Parathyroid adenoma (tissue), 2 donors: ENCODE results near the gene TBC1D3B.
"Not testable (repeated sequence)": the region's sequence is repeated elsewhere in the genome, so short reads cannot be mapped to it uniquely, and the experiment has no call there.

Source experiments
- H2AFZ ChIP-seq: fragments of 300-600 bp; sonication (generic); one replicate; pipeline ENCODE4 v1.7.0; 2017; ENCODE audit warnings: antibody characterized with exemption, mild to moderate bottlenecking
- H3K27ac ChIP-seq: fragments of 300-600 bp; sonication (generic); one replicate; pipeline ENCODE4 v1.7.0; 2017
- H3K27me3 ChIP-seq: fragments of 300-600 bp; sonication (generic); one replicate; pipeline ENCODE4 v1.7.0; 2017; ENCODE audit warnings: low read length; ENCODE audit not compliant: control insufficient read depth, insufficient read depth
- H3K36me3 ChIP-seq: fragments of 300-600 bp; sonication (generic); one replicate; pipeline ENCODE4 v1.7.0; 2017; ENCODE audit warnings: low read length; ENCODE audit not compliant: control insufficient read depth, insufficient read depth
- H3K4me1 ChIP-seq: fragments of 300-600 bp; sonication (generic); one replicate; pipeline ENCODE4 v1.7.0; 2017; ENCODE audit warnings: control low read depth
- H3K4me2 ChIP-seq: fragments of 300-600 bp; sonication (generic); one replicate; pipeline ENCODE4 v1.7.0; 2017; ENCODE audit warnings: low read length
- H3K4me3 ChIP-seq: fragments of 300-600 bp; sonication (generic); one replicate; pipeline ENCODE4 v1.7.0; 2017; ENCODE audit warnings: low read depth, low read length
- H3K79me2 ChIP-seq: fragments of 300-600 bp; sonication (generic); one replicate; pipeline ENCODE4 v1.7.0; 2017; ENCODE audit warnings: control low read depth
- H3K9ac ChIP-seq: fragments of 300-600 bp; sonication (generic); one replicate; pipeline ENCODE4 v1.7.0; 2017; ENCODE audit warnings: mild to moderate bottlenecking
- H3K9me3 ChIP-seq: fragments of 300-600 bp; sonication (generic); one replicate; pipeline ENCODE4 v1.7.0; 2017; ENCODE audit warnings: low read length; ENCODE audit not compliant: control insufficient read depth
- CTCF ChIP-seq: fragments of 300-600 bp; sonication (generic); IDR thresholded peaks from one replicate; pipeline ENCODE4 v1.7.0; 2017; ENCODE audit warnings: antibody characterized with exemption, mild to moderate bottlenecking
- donor health status: primary hyperparathyroidism.

The TBC1D3B gene

GRCh38 chr17:36123431-36123830, 53.0 kb downstream of the TBC1D3B start:
- no peak for TF ChIP-seq CTCF
- H2AFZ ChIP-seq: no peak overlapping the region
- H3K9ac ChIP-seq: no peak overlapping the region
- no peaks in the 10 kb centered on the region for H3K9me3 ChIP-seq
- no peak overlapping the region for H3K4me2 ChIP-seq
- no peak overlapping the region for H3K27ac ChIP-seq
- H3K79me2 ChIP-seq: no peaks in the 10 kb centered on the region
- no peaks in the 10 kb centered on the region for H3K36me3 ChIP-seq
- H3K27me3 ChIP-seq: no peaks in the 10 kb centered on the region
- peaks cover 1% of the 10 kb centered on the region for H3K4me1 ChIP-seq
- H3K4me3 ChIP-seq: no peak overlapping the region

- H3K9me3 ChIP-seq, H3K4me1 ChIP-seq, H2AFZ ChIP-seq, H3K4me2 ChIP-seq, H3K9ac ChIP-seq, H3K36me3 ChIP-seq, H3K27me3 ChIP-seq, H3K27ac ChIP-seq, H3K79me2 ChIP-seq, H3K4me3 ChIP-seq: not testable (repeated sequence)
Measured at GRCh38 chr17:36121099-36121498, 55.3 kb downstream of the TBC1D3B start.

DNA sequence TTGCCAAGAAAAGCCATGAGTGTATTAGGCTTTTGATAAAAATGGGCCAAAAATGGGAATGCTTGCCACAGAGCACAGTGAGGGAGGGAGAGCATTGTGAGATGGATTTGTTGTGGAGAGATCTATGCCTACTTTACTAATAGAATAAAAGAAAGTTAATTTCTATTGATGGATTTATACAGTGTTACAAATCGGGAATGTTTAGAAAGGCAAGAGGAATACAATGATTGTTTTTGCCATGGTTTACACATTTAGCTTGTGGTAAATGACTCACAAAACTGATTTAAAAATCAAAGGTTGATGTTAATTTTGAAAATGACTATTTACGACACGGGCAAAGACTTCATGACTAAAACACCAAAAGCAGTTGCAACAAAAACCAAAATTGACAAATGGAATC, 56.2 kb downstream of the TBC1D3B start:
- Histone ChIP-seq H3K27ac (no peak overlapping the region), H3K79me2 (no peaks in the 10 kb centered on the region), H3K4me3 (no peak overlapping the region), H3K9me3 (no peaks in the 10 kb centered on the region), H3K27me3 (no peaks in the 10 kb centered on the region), H3K4me2 (no peak overlapping the region), H3K4me1 (peaks cover 5% of the 10 kb centered on the region), H2AFZ (no peak overlapping the region), H3K36me3 (no peaks in the 10 kb centered on the region), H3K9ac (no peak overlapping the region)
- no peak for TF ChIP-seq CTCF

GRCh38 chr17:36118477-36119353, 57.7 kb downstream of the TBC1D3B start:
- Histone ChIP-seq H3K4me1 (peaks cover 5% of the 10 kb centered on the region), H2AFZ (peak overlapping the region; percentile 42)

More at GRCh38 chr17:36118477-36119353, 57.7 kb downstream of the TBC1D3B start:
- no peak for TF ChIP-seq CTCF
- Histone ChIP-seq H3K27ac (no peak overlapping the region), H3K79me2 (no peaks in the 10 kb centered on the region), H3K27me3 (no peaks in the 10 kb centered on the region), H3K36me3 (no peaks in the 10 kb centered on the region), H3K9ac (no peak overlapping the region), H3K4me3 (no peak overlapping the region), H3K4me2 (peak overlapping the region; percentile 3), H3K9me3 (no peaks in the 10 kb centered on the region)
